NCI-H748 (cell line): Measurements from ENCODE around the gene FXYD2.
"Not testable (repeated sequence)": the region's sequence is repeated elsewhere in the genome, so short reads cannot be mapped to it uniquely, and the experiment has no call there.

Experiments
- DNase-seq: peaks from one replicate; lab custom pipeline; 2025; ENCODE audit not compliant: unreplicated experiment; lab: John Stamatoyannopoulos, UW

FXYD2 gene

DNA sequence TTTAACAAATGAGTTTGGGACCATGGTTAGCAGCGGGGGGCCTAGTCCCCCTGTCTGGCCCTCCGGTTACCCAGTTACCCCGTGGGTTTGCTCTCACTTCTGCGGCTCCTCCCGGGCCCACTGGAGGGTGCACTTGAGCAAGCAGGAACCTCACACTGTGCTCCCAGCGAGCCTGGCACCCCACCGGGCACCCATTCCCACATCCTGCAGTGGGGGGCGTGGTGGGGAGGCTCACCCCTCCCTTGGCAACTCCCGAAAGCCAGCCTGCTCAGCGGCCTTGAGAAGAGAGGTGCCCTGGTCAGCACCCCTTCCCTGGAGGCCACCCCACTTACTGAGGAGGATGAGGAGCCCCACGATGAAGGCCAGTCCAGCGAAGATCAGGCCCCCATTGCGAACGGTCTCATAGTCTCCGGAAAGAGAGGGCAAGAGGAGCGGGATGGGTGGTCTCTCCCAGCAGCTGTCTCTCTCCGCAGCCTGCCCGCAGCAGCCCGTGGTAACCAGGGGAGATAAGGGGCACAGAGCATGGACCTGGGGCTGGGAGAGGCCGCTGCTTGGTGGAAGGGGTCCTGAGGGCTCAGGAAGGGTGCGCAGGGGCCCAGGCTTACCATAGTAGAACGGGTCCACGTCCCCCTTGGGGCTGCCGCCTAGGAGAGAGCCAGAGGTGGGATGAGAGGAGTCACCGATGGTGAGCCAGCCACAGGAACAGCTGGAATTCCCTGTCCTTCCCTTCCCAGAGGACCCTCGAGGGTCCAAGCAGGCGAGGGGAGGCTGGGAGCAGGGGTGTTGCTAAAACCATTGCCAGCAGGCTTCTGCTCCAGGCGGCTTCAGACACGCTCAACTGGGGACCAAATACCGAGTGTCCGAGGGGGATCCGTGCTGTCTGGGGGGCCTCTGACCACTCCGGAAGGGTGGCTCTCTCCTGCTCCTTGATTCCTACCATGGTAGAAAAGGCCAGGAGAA lies 2.2 kb downstream of the FXYD2 start:
- peak; percentile 33 for DNase-seq

DNA sequence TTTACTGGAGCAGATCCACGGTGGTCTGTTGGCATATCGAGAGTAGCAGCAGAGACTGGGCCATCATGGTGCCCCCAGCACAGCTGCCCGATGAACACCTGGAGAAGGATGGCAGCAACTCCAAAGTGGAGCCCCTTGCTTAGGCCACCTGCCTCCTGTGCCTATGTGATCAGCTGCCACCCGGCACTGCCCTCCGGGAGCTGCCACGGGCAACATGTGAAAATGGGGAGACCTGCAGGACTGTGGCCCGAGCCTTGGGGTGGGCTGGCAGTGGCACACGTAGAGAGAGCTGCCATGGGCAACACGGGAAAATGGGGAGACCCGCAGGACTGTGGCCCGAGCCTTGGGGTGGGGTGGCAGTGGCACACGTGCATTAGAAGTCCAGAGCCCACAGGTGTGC lies 3.1 kb downstream of the FXYD2 start:
- no peak for DNase-seq

DNA sequence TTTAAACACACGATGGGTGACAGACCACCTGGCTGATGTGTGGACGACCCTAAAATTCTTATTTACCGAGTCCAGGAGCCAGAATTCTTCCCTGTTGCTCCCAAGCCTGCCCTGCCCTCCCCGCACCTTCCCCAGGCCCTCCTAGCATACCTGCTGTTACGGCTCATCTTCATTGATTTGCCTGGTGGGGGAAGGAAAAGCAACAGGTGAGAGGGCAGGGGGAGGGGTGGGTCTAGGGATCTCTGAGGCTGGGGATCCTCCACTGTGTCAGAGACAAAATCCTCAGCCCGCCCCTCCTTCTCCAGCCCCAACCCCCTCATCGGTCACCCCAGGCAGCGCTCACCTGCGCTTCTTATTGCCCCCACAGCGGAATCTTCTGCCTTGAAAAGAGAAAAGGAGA lies 4.0 kb downstream of the FXYD2 start:
- no peak for DNase-seq

DNA sequence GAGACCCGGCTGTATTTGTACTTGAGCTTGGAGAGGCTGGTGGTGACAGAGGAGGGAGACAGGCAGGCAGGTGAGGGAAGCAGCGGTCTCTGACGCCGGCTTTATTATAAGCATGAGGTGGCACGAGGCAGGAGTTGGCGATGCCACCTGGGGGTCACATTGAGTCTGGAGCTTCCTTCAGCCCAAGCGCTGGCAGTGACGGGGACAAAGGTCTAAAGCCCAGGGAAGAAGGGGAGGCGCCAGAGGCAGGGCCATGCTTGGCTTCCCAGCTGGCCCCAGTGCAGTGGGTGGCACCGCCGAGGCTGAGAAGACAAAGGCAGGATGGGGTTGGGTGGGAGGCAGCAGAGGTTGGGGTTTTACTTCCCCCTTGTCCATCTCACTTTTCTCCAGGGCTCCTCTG lies 4.5 kb downstream of the FXYD2 start:
- peak; percentile 63 for DNase-seq

DNA sequence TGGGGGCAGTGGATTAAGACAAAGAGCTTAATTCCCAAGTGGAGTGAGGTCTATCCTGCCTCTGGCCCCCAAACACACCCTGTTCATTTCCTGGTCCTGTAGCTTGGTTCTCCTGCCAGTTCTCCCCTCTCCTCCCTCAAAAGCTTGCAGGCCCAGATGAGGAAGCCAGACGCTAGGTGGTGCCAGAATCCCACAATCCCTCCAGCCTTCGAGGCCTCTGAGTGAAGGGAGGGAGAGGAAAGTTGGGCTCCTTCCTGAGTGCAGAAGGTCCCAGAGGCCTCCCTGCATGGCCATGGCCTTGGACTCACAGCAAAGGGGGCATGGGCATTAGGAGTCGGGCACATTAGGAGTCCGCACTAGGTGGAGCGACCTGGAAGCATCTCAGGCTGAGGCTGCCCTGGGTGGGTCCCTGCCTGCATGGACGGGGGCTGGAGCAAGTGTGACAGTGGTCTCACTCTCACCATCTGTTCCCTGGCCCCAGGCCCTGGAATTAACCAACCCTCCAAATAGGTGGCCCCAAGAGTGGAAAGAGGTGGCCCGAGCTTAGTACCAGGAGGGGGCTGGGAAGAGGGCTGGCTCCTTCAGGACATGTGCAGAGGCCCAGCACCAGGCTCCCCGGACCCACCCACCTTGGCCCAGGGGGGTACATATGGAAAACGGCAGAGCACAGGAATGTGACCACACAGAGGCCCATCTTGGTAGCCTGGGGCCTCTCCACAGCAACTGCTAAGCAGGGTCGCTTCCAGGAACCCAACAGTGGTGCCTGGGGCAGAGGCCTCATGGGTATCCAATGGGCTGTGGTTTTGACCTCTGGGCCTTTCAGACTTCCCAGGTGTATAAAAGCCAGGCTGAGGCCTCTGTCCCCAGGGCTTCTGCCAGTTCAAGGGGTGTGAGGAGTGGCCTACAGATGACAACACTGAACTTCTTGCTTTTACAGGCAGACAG lies 5.2 kb downstream of the FXYD2 start:
- peak; percentile 35 for DNase-seq

DNA sequence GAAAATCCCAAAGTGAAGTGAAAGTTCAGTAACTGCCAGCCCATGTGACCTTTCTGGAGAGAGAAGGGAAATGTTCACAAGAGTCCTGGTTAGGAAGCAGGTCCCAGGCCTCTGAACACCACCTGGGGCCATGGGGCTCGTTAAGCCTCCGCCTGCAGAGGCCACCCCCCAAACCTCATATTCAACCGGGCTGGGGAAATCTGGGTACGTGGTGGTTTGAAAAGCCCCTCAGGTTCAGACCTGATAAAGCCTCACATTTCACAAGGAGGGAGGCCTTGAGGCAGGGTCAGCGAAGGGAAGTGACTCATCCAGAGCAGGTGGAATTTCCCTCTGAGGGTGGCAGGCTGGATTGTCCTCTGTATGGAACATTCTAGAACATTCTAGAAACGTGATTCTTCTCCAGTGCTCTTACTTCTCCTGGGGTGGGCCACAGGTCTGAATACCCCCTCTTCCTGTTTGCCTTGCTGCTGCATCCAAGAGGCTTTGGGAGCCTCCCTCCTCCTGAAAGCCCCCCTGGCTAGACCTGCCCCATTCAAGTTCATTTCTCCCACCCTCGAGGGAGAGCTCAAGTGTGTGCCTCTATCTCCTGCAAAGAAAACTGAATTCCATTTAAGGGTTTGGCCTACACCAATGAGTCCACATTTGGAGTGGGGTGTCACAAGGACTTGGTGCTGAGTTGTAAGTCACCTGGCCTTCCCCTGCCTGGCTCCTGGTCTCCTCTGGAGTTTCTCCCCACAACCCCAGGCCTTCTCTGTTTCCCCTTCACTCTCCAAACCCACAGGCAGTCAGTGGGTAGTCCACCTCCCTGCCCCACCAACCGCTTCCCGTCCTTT lies 6.3 kb downstream of the FXYD2 start:
- DNase-seq = no peak

DNA sequence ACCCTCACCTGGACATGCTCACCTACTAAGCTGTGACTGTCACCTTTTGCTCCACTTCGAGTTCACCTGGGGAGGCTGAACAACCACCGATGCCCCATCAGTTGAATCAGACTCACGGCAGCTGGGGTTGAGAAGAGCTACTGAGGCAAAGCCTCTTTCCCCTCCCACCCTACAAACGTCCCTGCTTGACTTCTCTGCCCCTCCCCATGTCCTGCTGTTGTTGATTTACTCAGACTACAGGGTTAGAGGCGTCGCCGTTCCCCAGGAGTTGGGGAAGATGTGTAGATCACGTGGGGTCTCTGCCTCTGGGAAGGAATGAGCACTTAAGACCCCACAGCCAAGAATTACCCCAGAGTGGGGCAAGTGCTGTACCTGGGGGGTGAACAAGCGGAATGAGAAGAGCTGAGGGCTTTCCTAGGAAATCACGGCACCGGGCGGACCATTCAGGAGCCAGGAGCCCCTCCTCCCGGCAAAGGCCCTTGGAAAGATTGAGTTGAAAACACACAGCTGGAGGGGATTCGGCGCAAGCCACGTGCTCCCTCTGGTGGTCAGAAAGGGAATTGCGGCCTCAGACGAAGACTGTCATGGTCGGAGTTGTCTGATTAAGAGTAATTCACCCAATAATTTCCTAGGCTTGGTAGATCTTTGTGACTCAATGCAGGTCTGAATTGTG lies 7.0 kb downstream of the FXYD2 start:
- DNase-seq = peak; percentile 77

DNA sequence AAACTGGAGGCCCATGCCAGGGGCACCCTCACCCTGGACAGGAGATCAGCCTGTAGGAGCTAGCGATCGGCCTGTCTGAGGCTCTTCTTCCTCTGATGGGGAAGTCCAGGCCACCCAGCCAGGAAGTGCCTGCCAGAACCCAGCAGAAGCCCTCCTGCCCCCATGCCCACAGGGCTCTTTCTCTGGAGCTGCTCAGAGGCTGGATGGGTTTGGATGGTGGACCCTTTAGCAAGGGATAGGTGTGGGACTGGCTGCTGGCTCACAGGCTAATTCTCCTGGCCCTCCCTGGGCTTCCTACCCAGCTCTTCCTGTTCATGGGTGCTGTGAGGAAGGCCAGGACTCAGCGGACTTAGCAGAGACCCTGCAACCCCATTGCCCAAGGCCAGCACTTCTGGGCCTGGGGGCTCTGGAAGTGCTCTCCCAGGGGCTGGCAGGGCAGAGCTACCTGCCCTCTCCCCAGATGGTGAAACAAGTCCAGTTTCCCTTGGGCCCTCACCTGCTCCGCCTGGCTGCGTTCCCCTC lies 7.6 kb downstream of the FXYD2 start:
- no peak for DNase-seq

DNA sequence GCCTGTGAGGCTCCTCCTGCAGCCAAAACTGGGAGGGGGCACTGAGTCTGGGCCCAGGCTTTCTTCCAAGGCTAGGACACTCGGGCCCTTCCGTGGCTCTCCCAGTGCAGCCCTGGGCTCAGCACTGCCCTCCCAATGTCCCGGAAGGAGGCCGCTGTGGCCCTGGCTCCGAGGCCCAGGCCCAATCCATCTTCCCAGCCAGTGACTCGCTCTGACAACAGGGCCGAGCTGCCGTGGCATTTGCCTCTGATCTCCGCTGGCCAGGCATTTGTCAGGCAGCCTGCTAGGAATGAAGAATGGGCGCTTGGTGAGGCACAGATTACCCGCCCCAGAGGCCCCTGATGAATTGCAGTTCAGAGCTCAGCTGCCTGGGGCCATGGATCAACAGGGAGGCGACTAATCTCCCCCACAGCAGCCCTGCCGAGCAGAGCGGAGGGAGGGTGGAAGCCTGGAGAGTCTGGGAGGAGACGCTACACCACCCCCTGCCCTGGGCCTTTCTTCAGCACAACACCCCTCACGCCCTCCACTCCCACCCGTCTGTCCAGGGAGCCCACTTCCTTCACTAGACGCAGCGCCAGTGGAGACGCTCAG lies 8.3 kb downstream of the FXYD2 start:
- DNase-seq = no peak

DNA sequence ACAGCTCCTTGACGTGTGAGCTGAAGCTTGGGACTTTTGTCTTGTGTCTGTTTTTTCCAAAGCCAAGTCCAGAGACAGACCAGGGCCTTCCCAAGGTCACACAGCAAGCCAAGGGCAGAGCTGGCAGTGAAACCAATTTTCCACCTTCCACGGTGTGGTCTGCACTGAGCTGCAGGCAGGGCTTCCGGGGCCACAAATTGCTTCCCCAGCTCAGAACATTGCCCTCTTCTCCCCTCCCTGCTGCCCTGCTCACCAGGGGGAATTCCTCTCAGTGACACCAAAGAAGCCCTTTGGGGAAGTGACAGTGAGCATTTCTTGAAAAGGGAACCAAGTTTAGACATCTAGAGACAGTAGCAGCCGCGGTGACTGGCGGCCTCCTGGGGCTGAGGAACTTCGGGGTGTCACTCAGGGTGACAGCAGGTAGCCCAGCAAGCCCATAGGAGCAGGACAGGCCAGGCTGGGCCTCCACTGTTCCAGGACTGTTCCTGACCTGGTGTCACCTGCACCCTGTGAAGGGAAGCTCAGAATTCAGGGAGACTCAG lies 9.2 kb downstream of the FXYD2 start:
- no peak for DNase-seq

DNA sequence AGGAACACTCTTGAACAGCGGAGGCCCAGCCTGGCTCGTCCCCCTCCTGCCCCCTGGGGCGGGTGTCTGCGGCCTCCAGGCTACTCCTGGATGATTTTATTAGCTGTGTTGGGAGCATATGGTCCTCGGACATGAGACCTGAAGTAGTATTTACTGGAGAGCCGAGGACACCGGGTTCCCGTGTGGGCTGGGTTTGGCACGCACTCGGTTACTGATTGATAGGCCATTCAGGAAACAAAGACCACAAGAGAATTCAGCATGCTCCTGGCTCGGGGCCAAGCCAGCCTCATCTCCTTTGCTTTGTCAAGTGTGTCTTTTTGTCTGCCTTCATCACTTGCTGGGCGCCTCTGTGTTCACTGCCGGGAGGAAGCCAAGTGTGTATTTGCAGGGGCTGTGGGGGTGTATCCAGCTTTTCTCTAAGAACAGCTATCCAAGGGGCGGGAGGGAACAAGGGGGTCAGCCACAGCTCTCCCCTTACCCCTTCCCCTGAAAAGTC lies 9.7 kb downstream of the FXYD2 start:
- peak; percentile 96 for DNase-seq

DNA sequence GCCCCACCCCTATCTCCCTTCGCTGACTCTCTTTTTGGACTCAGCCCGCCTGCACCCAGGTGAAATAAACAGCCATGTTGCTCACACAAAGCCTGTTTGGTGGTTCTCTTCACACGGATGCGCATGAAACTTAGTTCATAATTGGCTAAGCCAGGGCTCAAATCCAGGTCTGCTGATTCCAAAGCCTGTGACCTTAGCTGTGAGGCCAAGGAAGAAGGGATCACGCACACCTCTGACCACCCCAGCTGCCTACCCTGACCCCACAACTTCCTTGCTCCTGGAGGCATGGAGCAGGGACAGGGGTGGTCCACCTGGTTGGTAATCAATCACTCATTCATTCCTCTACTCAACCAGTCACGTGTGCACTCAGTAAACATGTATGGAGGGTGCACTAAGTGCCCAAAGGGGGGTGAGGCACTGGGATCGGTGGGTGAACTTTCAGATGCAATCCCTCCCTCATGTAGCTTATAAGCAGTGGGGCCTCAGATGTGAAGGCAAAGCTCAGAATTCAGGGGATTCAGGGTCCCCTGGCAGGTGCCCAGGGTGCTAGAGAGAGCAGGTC lies 10.3 kb downstream of the FXYD2 start:
- peak; percentile 32 for DNase-seq

DNA sequence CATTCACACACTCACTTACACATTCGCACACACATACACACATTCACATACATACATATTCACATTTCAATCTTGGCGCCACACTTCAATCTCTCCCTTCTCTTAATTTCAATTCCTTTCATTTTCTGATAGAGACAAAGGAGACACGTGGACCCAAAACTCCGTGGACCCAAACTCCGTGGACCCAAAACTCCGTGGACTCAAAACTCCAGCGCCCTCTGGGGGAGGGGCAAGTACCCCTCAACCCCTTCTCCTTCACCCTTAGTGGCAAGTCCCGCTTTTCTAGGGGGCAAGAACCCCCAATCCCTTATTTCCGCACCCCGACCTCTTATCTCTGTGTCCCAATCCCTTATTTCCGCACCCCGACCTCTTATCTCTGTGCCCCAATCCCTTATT lies 14.5 kb downstream of the FXYD2 start:
- not testable (repeated sequence) for DNase-seq

DNA sequence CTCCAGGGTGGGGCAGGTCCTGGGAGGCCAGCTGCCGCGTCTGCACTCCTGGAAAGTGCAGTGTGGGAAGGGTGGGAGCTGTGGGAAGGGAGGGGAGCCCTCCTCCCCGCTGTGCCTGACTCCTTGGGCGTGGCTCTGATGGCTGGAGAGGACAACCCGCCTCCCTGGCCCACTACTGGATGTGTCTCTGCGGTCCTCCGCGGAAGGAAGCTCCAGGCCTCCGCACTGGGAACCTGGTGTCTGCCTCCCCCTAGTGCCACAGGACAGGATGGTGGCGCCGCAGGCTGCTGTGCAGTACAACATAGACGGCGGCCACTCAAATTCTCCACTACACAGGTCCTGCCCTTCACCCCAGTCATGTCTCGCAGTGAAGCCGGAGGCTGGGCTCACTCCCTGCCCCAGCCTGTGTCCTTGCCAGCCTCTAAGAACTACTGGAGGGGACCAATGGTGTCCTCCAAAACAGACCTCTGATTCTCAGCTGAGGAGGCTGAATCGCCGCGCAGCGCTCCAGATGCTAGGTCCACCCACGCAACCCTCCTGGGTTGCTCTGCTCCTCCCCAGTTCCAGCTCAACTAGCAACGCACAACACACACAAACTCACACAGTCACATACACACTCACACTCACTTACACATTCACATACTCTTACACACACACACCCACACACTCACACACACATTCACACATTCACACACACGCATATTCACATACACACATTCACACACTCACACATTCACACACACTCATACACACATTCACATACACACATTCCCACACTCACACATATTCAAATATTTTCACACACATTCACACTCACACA lies 15.1 kb downstream of the FXYD2 start:
- DNase-seq = peak; percentile 81

DNA sequence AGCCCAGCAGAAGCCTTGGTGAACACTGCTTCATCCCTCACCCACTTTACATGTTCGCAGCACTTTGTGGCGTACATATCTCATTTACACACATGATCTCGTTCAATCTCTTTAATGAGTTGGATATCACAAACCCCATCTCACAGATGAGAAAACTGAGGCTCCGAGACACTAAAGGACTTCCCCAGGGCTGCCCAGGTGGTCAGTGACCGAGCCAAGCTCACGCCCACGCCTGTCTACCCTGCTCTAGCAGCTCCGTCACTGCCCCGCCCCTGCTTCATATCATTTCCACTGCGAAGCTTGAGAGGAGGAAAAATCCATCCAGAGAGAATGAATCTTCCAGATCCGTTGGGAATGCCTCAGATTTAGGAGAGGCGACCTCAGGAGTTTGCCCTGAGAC lies 15.8 kb downstream of the FXYD2 start:
- DNase-seq = peak; percentile 27

DNA sequence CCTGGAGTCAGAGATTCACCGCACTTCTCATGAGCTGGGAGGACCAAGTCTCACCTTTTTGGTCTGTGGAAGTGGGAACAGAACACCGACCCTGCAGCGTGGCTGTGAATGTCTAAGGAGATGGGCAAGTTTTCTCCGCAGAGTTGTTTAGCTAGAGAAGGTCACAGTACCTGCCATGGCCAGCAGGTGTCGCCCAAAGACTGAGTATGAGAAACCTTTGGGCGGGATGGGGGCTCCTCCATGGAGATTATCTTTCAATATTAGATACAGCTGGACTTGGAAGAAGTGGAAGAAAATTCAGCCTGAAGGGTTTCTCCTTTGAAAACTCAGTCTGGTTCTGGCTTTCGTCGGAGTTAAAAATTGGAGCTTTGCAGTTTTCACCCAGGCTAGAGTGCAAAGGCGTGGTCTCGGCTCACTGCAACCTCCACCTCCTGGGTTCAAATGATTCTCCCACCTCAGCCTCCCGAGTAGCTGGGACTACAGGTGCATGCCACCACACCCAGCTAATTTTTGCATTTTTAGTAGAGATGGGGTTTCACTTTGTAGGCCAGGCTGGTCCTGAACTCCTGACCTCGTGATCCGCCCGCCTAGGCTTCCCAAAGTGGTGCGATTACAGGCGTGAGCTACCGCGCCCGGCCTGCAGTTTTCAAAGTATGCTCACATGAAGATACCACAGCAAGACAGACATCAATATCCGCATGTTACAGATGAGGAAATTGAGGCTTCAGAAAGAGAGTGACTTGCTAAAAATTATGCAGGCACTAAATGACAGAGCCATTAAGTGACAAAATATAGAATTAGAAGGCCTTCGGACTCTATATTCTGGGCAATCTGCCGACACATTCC lies 16.8 kb downstream of the FXYD2 start:
- peak; percentile 55 for DNase-seq

DNA sequence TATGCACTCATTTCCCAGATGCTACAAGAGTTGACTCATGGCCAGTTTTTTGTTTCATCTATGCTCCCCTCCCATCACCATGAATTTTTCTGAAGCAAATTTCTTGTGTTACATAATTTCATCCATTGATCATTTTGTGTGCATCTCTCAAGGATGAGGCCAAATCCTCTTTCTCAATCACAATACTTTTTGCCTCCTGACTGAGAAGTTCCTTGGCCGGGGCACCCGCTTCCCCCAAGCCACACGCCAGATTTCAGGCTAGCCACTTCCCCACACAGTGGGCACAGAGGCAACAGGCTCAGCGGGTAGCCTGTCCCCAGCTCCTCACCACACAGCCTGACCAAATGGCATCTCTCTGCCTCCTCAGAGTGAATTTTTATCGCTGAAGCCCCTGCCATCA lies 17.7 kb downstream of the FXYD2 start:
- DNase-seq = no peak
